ENCODE results near the gene FAM20A. TPM values are rescaled to one million over a fixed set of nuclear protein-coding genes. Genes with fewer than 3 reads are reported as not detected.

FAM20A gene
- total and polyA plus RNA-seq, 2 of the 8 experiments (the other 6 are each of a cell fraction or from before 2014, with no cell fraction given) = 3.6 to 11.9 TPM

DNA sequence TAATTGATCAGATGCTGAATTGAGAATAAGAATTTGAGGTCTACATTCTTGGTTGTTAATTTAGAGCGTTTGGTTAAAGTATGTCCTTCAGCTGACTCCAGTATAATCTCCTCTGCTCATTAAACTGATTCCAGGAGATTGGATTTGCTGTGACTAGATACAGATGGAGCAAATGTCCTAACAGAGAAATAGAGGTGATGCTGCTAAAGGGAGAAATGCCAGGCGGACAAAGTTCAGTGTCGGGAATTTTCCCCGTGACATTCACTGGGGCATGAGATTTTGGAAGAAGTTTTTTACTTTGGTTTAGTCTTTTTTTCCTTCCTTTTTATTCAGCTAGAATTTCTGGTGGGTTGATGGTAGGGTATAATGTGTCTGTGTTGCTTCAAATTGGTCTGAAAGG lies 69.9 kb downstream of the FAM20A start (continued):
- TF ChIP-seq, protein P1, sequence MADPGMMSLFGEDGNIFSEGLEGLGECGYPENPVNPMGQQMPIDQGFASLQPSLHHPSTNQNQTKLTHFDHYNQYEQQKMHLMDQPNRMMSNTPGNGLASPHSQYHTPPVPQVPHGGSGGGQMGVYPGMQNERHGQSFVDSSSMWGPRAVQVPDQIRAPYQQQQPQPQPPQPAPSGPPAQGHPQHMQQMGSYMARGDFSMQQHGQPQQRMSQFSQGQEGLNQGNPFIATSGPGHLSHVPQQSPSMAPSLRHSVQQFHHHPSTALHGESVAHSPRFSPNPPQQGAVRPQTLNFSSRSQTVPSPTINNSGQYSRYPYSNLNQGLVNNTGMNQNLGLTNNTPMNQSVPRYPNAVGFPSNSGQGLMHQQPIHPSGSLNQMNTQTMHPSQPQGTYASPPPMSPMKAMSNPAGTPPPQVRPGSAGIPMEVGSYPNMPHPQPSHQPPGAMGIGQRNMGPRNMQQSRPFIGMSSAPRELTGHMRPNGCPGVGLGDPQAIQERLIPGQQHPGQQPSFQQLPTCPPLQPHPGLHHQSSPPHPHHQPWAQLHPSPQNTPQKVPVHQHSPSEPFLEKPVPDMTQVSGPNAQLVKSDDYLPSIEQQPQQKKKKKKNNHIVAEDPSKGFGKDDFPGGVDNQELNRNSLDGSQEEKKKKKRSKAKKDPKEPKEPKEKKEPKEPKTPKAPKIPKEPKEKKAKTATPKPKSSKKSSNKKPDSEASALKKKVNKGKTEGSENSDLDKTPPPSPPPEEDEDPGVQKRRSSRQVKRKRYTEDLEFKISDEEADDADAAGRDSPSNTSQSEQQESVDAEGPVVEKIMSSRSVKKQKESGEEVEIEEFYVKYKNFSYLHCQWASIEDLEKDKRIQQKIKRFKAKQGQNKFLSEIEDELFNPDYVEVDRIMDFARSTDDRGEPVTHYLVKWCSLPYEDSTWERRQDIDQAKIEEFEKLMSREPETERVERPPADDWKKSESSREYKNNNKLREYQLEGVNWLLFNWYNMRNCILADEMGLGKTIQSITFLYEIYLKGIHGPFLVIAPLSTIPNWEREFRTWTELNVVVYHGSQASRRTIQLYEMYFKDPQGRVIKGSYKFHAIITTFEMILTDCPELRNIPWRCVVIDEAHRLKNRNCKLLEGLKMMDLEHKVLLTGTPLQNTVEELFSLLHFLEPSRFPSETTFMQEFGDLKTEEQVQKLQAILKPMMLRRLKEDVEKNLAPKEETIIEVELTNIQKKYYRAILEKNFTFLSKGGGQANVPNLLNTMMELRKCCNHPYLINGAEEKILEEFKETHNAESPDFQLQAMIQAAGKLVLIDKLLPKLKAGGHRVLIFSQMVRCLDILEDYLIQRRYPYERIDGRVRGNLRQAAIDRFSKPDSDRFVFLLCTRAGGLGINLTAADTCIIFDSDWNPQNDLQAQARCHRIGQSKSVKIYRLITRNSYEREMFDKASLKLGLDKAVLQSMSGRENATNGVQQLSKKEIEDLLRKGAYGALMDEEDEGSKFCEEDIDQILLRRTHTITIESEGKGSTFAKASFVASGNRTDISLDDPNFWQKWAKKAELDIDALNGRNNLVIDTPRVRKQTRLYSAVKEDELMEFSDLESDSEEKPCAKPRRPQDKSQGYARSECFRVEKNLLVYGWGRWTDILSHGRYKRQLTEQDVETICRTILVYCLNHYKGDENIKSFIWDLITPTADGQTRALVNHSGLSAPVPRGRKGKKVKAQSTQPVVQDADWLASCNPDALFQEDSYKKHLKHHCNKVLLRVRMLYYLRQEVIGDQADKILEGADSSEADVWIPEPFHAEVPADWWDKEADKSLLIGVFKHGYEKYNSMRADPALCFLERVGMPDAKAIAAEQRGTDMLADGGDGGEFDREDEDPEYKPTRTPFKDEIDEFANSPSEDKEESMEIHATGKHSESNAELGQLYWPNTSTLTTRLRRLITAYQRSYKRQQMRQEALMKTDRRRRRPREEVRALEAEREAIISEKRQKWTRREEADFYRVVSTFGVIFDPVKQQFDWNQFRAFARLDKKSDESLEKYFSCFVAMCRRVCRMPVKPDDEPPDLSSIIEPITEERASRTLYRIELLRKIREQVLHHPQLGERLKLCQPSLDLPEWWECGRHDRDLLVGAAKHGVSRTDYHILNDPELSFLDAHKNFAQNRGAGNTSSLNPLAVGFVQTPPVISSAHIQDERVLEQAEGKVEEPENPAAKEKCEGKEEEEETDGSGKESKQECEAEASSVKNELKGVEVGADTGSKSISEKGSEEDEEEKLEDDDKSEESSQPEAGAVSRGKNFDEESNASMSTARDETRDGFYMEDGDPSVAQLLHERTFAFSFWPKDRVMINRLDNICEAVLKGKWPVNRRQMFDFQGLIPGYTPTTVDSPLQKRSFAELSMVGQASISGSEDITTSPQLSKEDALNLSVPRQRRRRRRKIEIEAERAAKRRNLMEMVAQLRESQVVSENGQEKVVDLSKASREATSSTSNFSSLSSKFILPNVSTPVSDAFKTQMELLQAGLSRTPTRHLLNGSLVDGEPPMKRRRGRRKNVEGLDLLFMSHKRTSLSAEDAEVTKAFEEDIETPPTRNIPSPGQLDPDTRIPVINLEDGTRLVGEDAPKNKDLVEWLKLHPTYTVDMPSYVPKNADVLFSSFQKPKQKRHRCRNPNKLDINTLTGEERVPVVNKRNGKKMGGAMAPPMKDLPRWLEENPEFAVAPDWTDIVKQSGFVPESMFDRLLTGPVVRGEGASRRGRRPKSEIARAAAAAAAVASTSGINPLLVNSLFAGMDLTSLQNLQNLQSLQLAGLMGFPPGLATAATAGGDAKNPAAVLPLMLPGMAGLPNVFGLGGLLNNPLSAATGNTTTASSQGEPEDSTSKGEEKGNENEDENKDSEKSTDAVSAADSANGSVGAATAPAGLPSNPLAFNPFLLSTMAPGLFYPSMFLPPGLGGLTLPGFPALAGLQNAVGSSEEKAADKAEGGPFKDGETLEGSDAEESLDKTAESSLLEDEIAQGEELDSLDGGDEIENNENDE (IDR thresholded peaks at IDR 0.05; ENCODE audit: insufficient replicate concordance, low read length) = no peak
- no peak for TF ChIP-seq HDAC6 (IDR thresholded peaks at IDR 0.05; ENCODE audit: low read depth, low read length)
- TF ChIP-seq RAD21 (IDR thresholded peaks at IDR 0.05 in 1 of 2, conservative IDR thresholded peaks at IDR 0.05 in 1 of 2; ENCODE audit: low read depth in 2 of 2, low read length in 2 of 2) = no peak
- no peak for TF ChIP-seq ZNF274 (IDR thresholded peaks at IDR 0.05; ENCODE audit: borderline replicate concordance, extremely low read depth, low read length)
- TF ChIP-seq RFX5 (IDR thresholded peaks at IDR 0.05; ENCODE audit: borderline replicate concordance, low read depth, low read length) = no peak
- no peak for TF ChIP-seq GABPA (IDR thresholded peaks at IDR 0.05; ENCODE audit: borderline replicate concordance, insufficient read depth, low read length)
